Stimulated activated CD4-positive, alpha-beta T cell treated with anti-CD3 and anti-CD28 coated beads, Interleukin-1b, Interleukin-23, amount 100 ng/mL, for 48 hours (primary cell): ENCODE results near the gene MBP.
"Not testable (repeated sequence)": the region's sequence is repeated elsewhere in the genome, so short reads cannot be mapped to it uniquely, and the experiment has no call there.

ENCODE experiments used
- DNase-seq: peaks from one replicate; pipeline ENCODE4 v3.0.0-alpha.2; 2020

Gene MBP

GRCh38 chr18:77043541-77044280, 88.9 kb downstream of the MBP start:
- no peak for DNase-seq

GRCh38 chr18:77042583-77042982, 90.0 kb downstream of the MBP start:
- DNase-seq, result no peak

DNA sequence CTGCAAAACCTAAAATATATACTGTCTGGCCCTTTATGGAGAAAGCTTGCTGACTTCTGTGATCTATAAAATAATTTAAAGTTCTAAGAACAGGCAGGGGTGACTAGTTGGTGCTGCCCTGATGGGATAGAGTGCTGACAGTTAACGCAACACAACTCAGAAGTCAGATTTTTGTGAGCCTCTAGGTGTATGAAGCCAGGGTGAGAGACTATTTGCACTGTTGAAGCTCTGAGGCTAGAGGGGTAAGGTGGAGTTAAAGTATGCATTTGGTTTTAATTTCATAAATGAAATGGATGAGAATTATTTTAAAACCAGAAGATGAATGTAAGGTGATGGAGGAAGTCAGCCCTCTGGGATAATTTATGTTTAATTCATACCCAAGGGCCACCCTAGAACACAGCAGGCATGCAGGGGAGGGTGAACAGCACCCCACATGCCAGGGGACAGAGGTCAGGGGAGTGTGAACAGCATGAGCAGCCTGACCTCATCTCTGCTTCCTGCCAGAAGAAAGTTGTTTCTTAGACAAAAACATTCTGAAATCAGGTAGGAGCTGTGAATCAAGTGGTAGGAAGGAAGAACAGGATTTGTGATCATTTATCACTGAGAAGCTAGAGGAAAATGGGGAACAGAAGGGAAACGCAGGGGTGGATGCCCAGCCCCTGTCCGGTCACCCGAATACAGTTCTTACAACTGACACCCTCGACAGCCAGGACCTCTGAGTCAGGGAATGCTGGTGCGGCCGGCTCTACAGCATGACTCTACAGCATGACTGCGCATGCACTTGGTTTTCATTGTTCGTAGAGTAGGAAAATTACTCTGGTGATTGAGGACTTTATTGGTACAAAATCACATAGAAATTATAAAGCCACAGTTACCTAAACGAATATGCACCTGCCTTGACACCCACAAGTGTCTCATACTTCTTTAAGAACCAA, 93.1 kb downstream of the MBP start:
- no peak for DNase-seq

DNA sequence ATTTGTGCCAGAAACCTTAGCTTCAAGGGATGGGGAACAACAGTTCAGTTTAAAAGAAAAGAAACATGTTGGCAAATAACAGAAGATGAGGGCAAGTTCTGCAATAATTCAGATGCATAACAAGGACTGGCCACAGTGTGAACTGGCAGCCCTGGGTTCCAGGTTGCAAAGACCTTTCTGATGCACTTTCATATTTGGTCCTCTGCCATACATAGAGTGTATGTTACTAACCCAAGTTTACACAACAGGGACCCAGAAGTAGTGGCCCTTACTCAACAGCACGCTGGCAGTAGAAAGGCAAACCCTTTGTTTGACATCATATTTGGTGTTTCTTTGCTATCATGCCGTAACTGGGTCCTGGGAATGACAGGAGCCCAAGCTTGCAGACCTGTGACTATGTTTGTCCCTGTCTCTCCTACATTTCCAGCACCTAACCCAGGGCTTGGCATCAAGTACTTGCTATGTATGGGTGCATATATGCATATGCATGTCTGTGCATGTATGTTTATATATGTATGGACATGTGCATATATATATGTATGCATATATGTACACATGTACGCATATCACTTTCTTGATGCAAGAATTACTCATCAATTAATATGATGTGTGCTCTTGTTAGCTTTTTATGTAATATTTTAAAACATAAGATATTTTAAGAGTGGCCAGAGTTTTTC, 94.3 kb downstream of the MBP start:
- no peak for DNase-seq

DNA sequence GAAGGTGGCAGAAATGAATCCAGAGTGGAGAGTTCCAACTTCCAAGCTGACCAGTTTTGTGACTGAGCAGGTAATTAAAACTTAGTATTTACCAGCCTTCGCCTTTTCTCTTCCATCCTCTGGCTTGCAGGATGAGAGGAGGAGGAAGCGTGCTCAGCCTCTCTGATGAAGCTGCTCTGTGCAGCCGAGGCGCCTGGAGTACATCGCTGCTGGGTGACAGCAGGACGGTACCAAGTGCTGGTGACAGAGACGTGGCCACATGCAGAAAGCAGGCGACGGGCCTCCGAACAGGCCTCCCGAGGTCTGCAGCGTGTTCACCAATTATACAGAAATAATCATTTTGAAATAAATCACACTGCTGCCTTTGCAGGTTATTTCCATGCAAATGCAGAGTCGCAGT, 95.0 kb downstream of the MBP start:
- DNase-seq, result no peak

- no peak for DNase-seq
Measured at GRCh38 chr18:77035380-77036187, 97.0 kb downstream of the MBP start.

- DNase-seq, result no peak
Measured at GRCh38 chr18:77033575-77033974, 99.0 kb downstream of the MBP start.

GRCh38 chr18:77032181-77032701, 100.3 kb downstream of the MBP start:
- no peak for DNase-seq

DNA sequence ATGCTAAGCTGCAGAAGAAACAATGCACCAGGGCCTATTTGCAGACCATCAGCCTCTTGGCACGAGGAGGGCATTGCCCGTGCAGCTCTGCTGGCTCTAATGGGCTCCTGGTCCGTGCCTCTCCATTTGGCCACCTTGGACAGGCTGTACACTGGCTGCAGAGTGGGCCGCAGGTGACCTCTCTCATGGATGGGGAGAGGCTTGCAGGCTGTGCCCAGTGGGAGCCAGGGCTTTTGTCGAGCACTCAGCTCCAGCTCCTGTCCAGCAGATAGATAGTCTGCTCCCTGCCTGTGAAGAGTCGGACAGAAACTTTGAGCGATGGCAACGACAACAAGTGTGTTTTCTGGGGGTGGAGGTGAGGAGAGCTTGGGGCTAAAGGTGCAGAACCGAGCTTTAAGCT, 100.9 kb downstream of the MBP start:
- no peak for DNase-seq

DNA sequence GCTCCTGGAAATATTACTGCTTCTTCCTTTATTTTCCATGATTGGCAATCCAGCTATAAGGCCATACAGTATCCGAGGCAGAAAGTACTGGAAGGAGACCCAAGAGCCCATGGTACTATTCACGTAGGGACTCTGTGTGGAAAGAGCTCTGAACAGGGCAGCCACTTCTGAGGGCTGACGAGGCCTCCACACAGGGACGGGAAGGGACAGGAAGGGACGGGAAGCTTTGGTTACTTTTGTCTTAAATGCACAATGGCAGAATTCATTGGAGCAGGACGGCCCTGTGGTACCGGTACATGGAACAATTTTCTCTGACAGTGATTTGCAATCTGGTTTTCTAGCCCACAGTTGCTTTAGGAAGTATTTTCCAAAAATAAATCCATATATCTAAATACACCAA, 102.4 kb downstream of the MBP start:
- no peak for DNase-seq

- no peak for DNase-seq
Measured at GRCh38 chr18:77025831-77026363, 106.7 kb downstream of the MBP start.

- DNase-seq, result no peak
Measured at GRCh38 chr18:77025123-77025522, 107.5 kb downstream of the MBP start.

GRCh38 chr18:77024476-77024875, 108.1 kb downstream of the MBP start:
- no peak for DNase-seq

- no peak for DNase-seq
Measured at GRCh38 chr18:77023102-77023782, 109.3 kb downstream of the MBP start.

DNA sequence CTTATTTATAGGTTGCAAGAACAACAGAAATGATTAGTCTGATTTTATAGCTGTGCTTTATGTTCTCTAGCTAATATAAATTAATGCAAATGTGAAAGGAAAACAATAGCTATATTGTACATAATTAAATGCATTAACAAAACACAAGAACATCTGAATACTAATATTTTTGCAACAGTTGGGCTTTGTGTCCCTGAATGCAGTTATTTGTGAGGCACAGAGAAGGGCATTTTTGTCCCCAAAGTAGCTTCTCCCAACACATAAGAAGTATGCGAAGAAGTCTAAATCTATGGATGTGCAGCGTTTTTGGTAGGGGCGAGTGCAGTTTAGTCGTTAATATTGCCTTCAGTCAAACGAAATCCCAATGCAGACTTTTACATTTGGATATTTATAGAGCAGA, 110.0 kb downstream of the MBP start:
- DNase-seq, result no peak

GRCh38 chr18:77022116-77022515, 110.5 kb downstream of the MBP start:
- DNase-seq, result no peak

- DNase-seq, result not testable (repeated sequence)
Measured at GRCh38 chr18:77021478-77021877, 111.1 kb downstream of the MBP start.

- no peak for DNase-seq
Measured at GRCh38 chr18:77021075-77021474, 111.5 kb downstream of the MBP start.

GRCh38 chr18:77020561-77020960, 112.0 kb downstream of the MBP start:
- no peak for DNase-seq

DNA sequence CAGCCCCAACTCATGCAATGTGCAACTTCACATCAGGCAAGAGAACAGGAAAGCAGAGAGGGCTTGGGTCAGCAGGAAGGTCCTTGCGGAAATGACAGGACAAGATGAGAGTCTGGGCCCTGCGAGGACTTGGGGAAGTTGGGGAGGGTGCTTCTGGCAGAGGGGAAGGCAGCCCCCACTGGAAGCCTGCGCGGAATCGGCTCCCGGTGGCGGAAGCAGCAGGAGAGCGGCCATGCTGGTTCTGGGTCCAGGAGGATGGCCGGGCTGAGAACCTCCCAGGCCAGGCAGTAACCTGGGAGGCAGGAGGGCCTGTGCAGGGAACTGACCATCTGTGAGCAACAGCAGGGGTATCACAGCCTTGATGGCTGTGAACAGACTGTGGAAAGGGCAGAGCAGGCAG, 112.9 kb downstream of the MBP start:
- DNase-seq, result no peak

- DNase-seq, result not testable (repeated sequence)
Measured at GRCh38 chr18:77018650-77019049, 113.9 kb downstream of the MBP start.

DNA sequence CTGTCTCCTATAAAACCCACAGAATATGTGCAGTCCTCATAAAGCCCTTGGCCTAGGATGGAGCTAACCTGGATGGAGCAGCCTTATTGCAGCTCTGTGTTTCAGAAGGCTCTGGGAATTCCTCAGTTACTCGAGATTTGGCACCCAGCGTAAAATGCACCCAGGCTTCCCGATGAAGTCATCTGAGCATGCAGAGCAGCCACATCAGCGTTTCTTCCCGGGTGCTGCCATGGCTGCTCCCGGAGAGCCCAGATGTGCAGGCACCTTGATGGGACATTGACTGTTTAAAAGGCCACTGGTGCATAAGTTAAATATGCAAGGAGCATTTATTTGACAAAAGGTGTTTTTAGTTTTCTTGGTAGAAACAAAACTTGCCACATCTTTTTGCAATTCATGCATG, 115.2 kb downstream of the MBP start:
- no peak for DNase-seq
